Activated CD8-positive, alpha-beta memory T cell treated with anti-CD3 and anti-CD28 coated beads, Interleukin-2, amount 50 U/mL, for 24 hours (primary cell): ENCODE measurements around the gene MSH2.
"Not testable (repeated sequence)": the region's sequence is repeated elsewhere in the genome, so short reads cannot be mapped to it uniquely, and the experiment has no call there.

Source experiments
- DNase-seq: peaks from one replicate; pipeline ENCODE4 v3.0.0-alpha.2; 2020; ENCODE audit errors: extremely low read depth

The MSH2 gene

DNA sequence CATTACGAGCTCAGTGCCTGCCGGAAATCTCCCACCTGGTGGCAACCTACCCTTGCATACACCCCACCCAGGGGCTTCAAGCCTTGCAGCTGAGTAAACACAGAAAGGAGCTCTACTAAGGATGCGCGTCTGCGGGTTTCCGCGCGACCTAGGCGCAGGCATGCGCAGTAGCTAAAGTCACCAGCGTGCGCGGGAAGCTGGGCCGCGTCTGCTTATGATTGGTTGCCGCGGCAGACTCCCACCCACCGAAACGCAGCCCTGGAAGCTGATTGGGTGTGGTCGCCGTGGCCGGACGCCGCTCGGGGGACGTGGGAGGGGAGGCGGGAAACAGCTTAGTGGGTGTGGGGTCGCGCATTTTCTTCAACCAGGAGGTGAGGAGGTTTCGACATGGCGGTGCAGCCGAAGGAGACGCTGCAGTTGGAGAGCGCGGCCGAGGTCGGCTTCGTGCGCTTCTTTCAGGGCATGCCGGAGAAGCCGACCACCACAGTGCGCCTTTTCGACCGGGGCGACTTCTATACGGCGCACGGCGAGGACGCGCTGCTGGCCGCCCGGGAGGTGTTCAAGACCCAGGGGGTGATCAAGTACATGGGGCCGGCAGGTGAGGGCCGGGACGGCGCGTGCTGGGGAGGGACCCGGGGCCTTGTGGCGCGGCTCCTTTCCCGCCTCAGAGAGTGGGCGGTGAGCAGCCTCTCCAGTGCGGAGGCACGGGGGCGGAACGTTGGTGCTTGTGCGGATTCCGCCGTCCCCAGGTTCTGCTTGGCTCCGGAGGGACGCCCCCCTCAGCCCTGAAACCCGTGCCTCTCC lies at the start of gene MSH2:
TSS of gene MSH2 (plus strand) at position 352 of the 804 bp plus-strand sequence. CDS start at position 388, 36 bp downstream.
- peak; percentile 86 for DNase-seq

DNA sequence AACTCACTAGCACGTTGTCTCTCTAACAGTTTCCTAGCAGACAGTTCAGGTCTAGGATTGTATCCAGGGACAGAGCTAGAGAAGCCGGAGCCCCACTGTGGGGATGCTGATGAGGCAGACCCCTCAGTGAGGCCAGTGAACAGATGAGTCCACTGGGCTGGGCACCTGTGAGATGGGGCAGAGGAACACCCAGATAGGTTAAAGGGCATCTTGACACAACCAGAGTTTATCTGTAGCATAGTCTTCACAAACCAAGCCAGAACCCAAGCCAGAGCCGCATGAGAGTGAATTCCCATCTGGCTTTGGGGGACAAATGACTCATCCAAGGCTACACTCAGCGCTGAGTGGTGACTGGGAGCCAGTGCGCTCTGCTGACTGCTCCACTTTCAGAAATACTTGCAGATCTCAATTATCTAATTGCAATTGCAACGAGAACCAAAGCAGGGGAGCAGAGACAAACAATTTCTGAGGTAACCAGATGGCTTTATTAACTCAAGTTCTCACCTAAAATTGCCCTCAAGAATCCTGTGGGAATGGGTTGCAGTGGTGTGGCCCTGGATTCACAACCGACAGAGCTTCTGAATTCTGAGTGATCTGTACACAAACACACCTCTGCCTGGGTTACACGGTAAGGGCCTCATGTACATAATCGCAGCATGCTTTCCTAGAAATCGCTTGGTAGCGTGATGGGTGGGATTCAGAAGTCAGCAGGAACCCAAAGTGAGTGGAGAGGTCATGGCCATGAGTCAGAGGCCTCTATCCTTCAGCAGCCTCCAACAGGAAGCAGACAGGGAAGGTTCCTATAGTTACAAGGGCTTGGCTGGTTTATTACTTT lies 48.7 kb upstream of the MSH2 start:
- no peak for DNase-seq

DNA sequence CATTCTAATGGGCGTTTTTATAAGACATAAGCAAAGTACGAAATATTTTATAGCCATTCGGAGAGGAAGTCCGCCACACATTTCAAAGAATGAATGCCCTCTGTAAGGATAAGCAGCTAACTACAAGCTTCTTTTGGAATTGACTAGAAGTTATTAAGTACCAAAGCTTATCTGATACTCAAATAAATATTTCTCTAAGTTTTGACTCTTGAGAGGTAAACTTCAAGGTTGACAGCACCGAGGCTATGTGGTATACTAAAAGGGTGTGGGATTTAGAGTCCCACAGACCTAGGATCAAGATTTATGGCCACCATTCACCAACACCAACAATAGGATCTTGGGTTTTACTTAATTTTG lies 48.1 kb upstream of the MSH2 start:
- DNase-seq = no peak

DNA sequence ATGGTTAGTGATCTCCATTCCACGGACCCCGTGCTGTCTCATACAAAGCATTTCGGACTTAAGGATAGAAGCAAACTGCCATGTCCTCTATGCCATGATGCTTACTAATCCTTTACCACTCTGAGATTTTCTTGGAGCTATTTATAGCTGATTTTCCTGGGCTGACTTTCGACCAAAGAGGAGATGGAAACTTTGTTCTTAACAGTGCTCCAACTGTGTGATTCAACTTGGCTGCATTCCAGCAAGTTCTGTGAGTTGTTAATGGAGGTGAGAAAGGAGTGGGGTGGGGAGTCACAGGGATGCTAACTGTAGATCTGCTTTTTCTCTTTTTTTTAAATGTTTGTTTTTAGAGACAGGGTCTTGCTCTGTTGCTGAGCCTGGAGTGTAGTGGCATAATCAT lies 45.5 kb upstream of the MSH2 start:
- DNase-seq = no peak

DNA sequence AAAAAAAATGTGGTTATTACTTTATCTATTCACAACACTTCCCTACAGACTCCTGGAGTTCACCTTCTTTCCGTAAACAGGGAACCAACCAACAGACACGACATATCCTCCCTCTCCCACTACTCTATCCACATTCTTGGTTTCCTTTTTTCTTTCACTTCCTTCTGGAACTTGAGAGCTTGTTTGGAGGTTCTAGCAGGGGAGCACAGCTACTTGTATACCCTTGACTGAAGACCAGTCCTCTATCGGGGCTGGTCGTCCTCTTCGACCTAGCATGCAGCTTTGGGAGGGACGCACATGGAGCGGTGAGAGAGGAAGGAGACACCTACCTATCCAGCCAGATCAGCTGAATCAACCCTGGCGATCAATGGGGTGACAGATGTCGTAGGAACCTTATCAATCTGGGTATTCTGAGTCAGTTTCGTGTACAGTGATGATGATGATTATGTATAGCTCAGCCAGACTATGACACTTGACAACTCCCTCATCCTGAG lies 43.5 kb upstream of the MSH2 start:
- no peak for DNase-seq

DNA sequence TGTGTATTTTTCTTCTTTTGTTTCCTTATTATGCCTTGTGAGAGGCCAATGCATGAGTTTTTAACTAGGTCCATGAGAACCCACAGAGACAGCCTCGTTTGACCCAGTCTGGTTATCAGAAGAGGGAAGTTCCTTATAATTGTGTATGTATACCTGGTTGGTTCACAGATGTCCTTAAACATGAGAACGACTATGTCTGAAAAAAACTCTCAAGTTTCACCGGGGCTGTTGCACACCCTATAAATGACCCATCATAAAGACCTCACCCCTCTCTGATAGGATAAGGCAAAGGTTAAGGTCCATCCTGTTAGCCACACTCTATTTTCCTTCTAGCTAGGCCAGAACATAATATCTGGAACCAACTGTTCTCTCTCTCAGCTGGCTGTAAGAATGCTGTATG lies 42.7 kb upstream of the MSH2 start:
- no peak for DNase-seq

DNA sequence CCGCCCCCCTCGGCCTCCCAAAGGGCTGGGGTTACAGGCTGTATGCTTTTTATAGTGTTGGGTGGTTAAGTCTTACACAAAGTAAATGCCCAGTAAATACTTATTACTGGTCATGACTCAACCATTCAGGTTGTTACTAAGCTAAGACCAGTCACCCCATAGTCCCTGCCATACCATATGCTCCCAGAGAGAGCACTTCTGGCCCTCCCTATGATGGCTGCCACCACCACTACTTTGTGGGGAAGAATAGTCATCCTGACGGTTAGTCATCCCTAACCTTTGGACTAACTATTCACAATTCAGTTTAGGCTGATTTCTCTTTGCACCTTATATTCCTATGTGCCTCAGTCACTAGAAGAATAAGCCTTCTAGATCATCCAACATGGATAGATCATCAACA lies 42.0 kb upstream of the MSH2 start:
- no peak for DNase-seq

DNA sequence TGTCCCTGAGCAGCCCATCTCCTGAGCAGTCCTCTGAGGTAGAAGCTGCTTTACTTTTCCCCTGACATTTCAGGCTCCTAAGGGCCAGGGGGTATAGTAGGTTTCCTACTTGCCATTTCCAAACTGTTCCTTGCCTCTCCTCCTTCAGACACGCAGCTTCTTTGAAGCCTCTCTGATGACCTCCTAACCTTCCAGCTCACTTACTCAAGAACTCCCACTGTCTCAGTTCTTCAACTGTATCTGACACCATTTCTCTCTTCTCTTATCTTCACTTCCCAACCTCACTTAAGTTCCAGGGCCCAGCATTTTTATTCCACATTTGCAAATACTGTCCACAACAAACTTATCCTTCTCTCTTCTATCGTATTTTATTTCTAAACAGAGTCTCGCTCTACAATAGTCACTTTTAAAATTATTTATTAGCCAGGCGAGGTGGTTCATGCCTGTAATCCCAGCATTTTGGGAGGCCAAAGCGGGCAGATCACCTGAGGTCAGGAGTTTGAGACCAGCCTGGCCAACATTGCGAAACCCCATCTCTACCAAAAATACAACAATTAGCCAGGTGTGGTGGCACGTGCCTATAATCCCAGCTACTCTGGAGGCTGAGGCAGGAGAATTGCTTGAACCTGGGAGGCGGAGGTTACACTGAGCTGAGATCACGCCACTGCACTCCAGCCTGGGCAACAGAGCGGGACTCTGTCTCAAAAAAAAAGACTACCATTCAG lies 41.3 kb upstream of the MSH2 start:
- not testable (repeated sequence) for DNase-seq

DNA sequence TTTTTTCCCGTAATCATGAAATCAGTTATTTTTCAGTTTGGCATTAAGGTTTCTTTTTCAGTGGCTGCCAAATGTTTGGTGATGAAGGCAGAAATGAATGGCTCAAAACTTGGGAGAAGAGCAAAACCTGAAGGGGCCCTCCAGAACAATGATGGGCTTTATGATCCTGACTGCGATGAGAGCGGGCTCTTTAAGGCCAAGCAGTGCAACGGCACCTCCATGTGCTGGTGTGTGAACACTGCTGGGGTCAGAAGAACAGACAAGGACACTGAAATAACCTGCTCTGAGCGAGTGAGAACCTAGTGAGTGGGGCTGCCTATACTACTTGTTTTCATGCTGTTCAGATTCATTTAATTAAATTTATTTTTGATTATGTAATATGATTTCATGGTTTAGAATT lies 29.2 kb upstream of the MSH2 start:
- DNase-seq = no peak

DNA sequence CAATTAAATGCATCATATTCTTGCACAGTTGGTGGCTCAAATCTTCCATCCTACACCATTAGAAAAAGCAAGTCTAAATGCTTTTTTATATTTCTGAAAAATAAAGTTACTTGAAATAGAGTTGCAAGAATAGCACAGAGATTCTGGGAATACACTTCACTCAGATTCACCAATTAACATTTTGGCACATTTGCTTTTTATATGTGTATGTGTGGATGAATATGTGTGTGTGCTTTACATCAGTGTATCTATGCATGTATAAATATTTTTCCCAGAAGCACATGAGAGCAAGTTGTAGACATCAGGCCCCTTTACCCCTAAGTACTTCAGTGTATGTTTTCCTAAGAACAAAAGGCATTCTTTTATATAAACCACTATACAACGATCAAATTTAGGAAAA lies 27.6 kb upstream of the MSH2 start:
- no peak for DNase-seq

DNA sequence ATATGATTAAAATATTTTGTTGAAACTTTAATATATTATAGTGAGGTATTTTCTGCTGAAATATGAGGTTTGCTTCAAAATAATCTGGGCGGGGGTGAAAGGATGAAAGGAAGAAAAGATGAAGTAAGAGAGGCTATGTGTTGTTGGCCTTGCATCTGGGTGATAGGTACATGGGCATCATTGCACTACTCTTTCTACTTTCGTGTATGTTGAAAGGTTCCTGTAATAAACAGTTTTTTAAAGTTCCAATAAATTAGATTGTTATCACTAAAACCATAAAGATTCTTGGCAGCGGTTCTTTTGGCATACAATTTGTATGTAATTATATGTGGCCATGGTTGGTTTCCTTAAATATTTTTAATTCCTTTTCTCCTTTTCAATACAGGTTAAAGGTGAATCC lies 23.6 kb upstream of the MSH2 start:
- DNase-seq = no peak

DNA sequence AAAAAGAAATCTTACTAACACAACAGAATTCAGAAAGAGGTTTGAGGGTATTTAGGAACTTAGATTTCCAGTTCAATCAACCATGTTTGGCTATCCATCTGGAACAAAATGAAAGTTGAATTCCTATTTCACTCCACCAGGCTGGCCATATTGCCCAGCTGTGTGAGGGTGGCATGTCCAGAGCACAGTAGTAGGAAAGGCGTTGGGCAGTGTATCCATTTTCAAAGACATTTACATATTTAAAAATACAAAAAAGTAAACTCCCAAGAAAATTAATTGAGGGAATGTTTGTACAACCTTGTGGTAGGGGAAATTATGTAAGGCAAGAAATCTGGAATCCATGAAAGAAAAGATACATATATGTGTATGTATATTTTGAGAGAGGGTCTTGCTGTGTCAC lies 21.5 kb upstream of the MSH2 start:
- no peak for DNase-seq

DNA sequence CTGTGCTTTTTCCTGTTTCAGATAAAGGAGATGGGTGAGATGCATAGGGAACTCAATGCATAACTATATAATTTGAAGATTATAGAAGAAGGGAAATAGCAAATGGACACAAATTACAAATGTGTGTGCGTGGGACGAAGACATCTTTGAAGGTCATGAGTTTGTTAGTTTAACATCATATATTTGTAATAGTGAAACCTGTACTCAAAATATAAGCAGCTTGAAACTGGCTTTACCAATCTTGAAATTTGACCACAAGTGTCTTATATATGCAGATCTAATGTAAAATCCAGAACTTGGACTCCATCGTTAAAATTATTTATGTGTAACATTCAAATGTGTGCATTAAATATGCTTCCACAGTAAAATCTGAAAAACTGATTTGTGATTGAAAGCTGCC lies 16.4 kb upstream of the MSH2 start:
- DNase-seq = no peak

DNA sequence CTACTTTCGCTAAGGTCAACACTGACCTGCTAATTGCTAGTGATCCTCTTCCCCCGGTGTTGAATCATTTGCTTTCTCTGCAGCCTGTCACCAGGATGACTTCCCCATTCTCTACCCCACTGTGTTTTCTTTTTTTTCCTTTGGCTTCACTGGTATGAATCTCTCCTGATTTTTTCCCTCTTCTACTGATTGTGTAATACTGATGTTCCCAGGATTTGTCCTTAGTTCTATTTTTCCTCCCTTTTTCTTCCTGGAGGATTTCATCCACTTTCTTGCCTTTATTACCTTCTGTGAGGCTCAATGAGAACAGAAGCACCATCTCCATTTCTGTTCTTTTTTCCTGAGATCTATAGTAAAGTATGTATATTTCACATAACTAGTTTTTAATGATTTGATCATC lies 14.1 kb upstream of the MSH2 start:
- DNase-seq = no peak

DNA sequence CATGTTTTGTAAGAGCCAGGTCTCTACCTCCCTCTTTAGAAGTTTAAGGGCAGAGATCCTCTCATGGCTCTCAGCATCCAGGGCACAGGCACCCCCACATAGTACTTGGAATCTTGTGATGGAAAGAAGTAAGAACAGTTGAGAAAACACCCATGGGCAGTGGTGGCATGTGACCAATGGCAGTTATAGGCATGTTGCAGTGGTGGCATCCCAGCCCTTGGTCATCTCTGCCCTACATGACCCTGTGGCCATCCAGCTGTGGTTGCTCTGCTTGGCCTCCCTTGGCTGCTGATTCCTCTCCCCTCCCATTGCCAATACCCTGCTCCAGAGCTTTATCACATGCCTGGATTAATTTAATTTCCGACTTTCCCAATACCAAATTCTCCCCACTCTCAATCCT lies 13.3 kb upstream of the MSH2 start:
- no peak for DNase-seq

DNA sequence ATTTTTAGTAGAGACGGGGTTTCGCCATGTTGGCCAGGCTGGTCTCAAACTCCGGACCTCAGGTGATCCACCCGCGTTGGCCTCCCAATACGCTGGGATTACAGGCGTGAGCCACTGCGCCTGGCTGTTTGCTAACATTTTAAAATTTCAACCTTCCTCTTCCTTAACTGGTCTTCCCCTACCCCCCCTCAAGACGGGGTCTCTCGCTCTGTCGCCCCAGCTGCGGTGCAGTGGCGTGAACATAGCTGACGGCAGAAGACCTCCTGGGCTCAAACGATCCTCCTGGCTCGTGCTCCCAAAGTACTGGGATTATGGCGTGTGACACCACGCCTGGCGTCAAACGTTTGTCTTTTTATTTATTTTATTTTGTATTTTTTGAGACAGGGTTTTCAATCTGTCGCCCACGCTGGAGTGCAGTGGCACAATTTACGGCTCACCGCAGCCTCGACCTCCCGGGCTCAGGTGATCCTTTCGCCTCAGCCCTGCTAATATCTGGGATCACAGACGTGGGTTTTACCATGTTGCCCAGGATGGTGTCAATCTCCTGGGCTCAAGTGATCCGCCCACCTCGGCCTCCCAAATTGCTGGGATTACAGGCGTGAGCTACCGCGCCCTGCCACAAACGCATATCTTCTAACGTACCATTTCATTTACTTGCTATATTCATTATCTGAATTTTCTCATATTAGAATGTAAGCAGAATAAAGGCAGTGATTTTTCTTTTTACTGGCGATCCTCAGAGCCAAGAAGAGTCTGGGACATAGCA lies 984 bp upstream of the MSH2 start:
- no peak for DNase-seq

DNA sequence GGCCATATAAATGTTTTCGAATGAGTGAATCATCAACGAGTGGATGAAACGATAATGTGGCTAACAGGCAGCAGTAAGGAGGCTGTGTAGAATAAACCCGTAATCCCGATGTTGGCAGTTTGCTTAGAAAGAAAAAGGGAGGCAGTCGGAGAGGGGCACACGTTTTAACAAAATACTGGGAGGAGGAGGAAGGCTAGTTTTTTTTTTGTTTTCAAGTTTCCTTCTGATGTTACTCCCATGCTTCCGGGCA lies 476 bp upstream of the MSH2 start:
- DNase-seq = no peak

DNA sequence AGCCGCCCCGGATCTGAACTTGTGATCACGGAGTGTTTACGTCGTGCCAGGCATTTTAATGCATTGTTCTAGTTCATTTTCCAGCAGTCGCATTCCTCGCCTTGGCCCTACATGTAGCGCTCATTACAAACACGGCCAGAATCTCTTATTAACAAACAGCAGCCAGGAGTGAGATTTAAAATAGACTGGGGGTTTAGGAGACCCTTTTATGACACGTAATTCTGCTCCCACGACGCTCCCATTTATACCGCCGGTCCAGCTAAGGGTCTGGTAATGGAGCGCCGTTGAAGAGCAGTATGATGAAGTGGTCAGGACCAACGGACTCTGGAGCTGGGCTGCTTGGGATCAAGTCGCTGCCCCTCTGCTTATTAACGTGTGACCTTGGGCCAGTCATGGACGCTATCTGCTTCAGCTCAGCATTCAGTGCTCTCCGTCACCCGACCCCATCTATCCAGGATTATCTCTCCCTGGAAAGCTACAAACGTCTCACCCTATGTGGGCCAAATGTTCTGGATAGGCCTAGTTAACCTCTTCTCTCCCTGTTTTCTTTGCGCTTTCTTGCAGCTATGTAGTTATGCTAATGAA lies 745 bp downstream of the MSH2 start:
- DNase-seq = no peak

DNA sequence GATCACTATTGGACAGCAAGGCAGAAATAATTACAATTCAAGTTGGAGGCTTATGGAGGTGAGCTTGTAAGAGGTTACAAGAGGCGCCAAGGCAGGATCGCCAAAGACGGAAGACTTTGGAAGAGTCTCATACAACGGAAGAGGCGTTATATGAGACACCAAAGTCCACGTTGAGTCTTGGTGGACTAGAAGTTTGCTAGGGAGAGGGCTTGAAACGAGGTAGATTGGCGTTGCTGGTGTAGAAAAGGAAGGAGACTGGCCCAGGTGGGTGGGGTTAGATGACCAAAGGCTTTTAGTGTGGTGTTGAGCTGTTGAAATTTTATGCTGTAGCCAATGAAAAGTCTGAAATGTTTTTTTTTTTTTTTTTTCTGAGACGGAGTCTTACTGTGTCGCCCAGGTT lies 1.4 kb downstream of the MSH2 start:
- DNase-seq = no peak

DNA sequence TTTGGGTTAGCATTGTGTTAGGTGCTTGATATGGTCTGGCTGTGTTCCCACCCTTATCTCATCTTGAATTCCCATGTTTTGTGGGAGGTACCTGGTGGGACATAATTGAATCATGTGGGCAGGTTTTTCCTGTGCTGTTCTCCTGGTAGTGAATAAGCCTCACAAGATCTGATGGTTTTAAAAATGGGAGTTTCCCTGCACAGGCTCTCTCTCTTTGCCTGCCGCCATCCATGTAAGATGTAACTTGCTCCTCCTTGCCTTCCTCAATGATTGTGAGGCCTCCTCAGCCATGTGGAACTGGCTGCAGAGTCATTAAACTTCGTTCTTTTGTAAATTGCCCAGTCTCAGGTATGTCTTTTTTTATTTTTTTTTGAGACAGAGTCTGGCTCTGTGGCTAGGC lies 2.8 kb downstream of the MSH2 start:
- DNase-seq = no peak

DNA sequence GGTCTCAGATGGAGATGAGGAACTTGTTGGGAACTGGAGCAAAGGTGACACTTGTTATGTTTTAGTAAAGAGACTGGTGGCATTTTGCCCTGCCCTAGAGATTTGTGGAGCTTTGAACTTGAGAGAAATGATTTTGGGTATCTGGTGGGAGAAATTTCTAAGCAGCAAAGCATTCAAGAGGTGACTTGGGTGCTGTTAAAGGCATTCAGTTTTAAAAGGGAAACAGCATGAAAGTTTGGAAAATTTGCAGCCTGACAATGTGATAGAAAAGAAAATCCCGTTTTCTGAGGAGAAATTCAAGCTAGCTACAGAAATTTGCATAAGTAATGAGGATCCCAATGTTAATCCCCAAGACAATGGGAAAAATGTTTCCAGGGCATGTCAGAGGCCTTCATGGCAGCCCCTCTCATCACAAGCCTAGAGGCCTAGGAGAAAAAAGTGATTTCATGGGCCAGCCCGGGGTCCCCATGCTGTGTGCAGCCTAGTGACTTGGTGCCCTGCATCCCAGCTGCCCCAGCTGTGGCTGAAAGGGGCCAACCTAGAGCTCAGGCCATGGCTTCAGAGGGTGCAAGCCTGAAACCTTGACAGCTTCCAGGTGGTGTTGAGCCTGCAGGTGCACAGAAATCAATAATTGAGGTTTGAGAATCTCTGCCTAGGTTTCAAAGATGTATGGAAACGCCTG lies 3.8 kb downstream of the MSH2 start:
- DNase-seq = not testable (repeated sequence)
